ENCODE measurements around the gene RAD51B. TPM values are rescaled to one million over a fixed set of nuclear protein-coding genes. Genes with fewer than 3 reads are reported as not detected.

Gene RAD51B
- total RNA-seq, 1 experiment from 2014 or later = 16.7 TPM

DNA sequence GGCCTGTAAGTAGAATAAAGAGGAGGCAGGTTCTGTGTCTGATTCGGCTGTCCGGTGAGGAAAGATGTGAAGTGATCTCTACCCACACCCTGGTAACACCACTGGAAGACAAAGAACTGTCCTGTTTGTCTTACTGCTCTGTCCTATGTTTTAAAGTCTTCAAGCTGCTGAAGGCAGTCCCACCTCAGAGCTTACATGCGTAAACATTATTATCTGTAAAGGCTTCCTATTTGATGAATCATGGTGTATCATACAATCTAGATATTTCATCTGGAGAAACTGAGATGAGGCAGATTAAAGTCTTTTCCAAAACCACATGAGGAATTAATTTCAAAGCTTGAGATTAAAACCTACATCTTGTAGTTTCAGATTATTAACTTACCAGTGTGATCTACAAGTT is 545.6 kb downstream of the RAD51B start:
- H3K4ac ChIP-seq (ENCODE audit: low read depth, low read length) = no peak overlapping the region
- H3K4me2 ChIP-seq (ENCODE audit: insufficient read depth, insufficient read length, low read length) = no peak overlapping the region
- Mint-ChIP-seq H3K4me1 (peaks cover 27 to 31% of the 10 kb centered on the region in 2 experiments), H3K36me3 (ENCODE audit: insufficient read depth in 1 of 3, low read depth in 3 of 3) (no peaks in the 10 kb centered on the region), H3K9me3 (no peaks in the 10 kb centered on the region), H3K27ac (no peak overlapping the region; a peak in 1 of 7 replicates), H3K27me3 (ENCODE audit: low read depth) (peaks cover 34% of the 10 kb centered on the region), H3K4me3 (no peak overlapping the region)
- DNase-seq = no peak
- H3K9me3 ChIP-seq (ENCODE audit: control insufficient read depth, low read depth, low read length) = no peaks in the 10 kb centered on the region
- no peak overlapping the region for H2AFZ ChIP-seq (ENCODE audit: low read length)
- no peaks in the 10 kb centered on the region; the same call in 1 of the 2 replicates for H3K27me3 ChIP-seq (ENCODE audit: insufficient read depth, low read length)
- H4K8ac ChIP-seq (replicated peaks; ENCODE audit: insufficient read length, low read depth, low read length) = no peak overlapping the region
- H3K18ac ChIP-seq (ENCODE audit: insufficient read length, low read depth, low read length) = no peak overlapping the region
- TF ChIP-seq, protein P1, sequence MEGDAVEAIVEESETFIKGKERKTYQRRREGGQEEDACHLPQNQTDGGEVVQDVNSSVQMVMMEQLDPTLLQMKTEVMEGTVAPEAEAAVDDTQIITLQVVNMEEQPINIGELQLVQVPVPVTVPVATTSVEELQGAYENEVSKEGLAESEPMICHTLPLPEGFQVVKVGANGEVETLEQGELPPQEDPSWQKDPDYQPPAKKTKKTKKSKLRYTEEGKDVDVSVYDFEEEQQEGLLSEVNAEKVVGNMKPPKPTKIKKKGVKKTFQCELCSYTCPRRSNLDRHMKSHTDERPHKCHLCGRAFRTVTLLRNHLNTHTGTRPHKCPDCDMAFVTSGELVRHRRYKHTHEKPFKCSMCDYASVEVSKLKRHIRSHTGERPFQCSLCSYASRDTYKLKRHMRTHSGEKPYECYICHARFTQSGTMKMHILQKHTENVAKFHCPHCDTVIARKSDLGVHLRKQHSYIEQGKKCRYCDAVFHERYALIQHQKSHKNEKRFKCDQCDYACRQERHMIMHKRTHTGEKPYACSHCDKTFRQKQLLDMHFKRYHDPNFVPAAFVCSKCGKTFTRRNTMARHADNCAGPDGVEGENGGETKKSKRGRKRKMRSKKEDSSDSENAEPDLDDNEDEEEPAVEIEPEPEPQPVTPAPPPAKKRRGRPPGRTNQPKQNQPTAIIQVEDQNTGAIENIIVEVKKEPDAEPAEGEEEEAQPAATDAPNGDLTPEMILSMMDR (conservative IDR thresholded peaks at IDR 0.05) = no peak
- no peaks in the 10 kb centered on the region for H3K79me2 ChIP-seq (ENCODE audit: insufficient read depth, low read length)
- no peak overlapping the region for H2AK5ac ChIP-seq (ENCODE audit: insufficient read length, low read length)
- no peak overlapping the region for H3K56ac ChIP-seq (ENCODE audit: insufficient read length, low read depth, low read length)
- H3K23me2 ChIP-seq (ENCODE audit: insufficient read length, low read depth, low read length, poor library complexity, severe bottlenecking) = no peaks in the 10 kb centered on the region
- H3K4me1 ChIP-seq (ENCODE audit: insufficient read depth, low read length) = peaks cover 2% of the 10 kb centered on the region; the same call in 1 of the 2 replicates
- H4K91ac ChIP-seq (ENCODE audit: insufficient read length, low read depth, low read length) = no peak overlapping the region
- no peaks in the 10 kb centered on the region for H3K79me1 ChIP-seq (ENCODE audit: insufficient read depth, low read depth, low read length, poor library complexity, severe bottlenecking)
- no peak overlapping the region for H3K9ac ChIP-seq (ENCODE audit: extremely low read depth, insufficient read length, low read length)
- no peak overlapping the region for H4K5ac ChIP-seq (ENCODE audit: insufficient read length, low read depth, low read length)
- no peak overlapping the region for H2BK20ac ChIP-seq (ENCODE audit: low read depth, low read length, poor library complexity, severe bottlenecking)
- H2BK15ac ChIP-seq (ENCODE audit: low read depth, low read length) = no peak overlapping the region
- no peak overlapping the region for H2BK120ac ChIP-seq (ENCODE audit: low read depth, low read length, poor library complexity, severe bottlenecking)
- H2BK5ac ChIP-seq (ENCODE audit: insufficient read length, low read length) = no peak overlapping the region
- H2BK12ac ChIP-seq (ENCODE audit: insufficient read length, low read depth, low read length) = no peak overlapping the region
- H3K27ac ChIP-seq (ENCODE audit: insufficient read length, low read depth, low read length) = no peak overlapping the region
- no peak overlapping the region for H3K23ac ChIP-seq (ENCODE audit: insufficient read length, low read depth, low read length)
- no peak overlapping the region for H3T11ph ChIP-seq (ENCODE audit: low read length)
- no peaks in the 10 kb centered on the region for H4K20me1 ChIP-seq (ENCODE audit: control insufficient read depth, insufficient read depth, insufficient read length)
- no peak overlapping the region for H3K14ac ChIP-seq (ENCODE audit: insufficient read depth, low read length)
- WGBS (ENCODE audit: extremely low coverage, insufficient read length, low lambda C conversion rate) = no CpG with 5 or more reads among the region's 3 CpGs
